IPS-18c (cell line): ENCODE data around the gene NLGN4X.

Source experiments
- H3K4me3 ChIP-seq: 2 replicates; pipeline ENCODE4 v1.7.0; 2013; ENCODE audit warnings: low read depth, mild to moderate bottlenecking, low read length, moderate library complexity; ENCODE audit not compliant: insufficient read depth
- H3K9me3 ChIP-seq: one replicate; pipeline ENCODE4 v1.6.1; 2013; ENCODE audit warnings: mild to moderate bottlenecking, low read length, moderate library complexity; ENCODE audit not compliant: control insufficient read depth, insufficient read depth

The NLGN4X gene

GRCh38 chrX:6175914-6176313, 52.8 kb downstream of the NLGN4X start:
- Histone ChIP-seq H3K9me3 (peaks cover 9% of the 10 kb centered on the region), H3K4me3 (no peak overlapping the region)

- Histone ChIP-seq H3K4me3 (no peak overlapping the region), H3K9me3 (peaks cover 5% of the 10 kb centered on the region)
These were observed 58.2 kb downstream of the NLGN4X start for GRCh38 chrX:6170424-6170823.

GRCh38 chrX:6169407-6169806, 59.3 kb downstream of the NLGN4X start:
- Histone ChIP-seq H3K9me3 (peaks cover 4% of the 10 kb centered on the region), H3K4me3 (no peak overlapping the region)

- Histone ChIP-seq H3K9me3 (peaks cover 4% of the 10 kb centered on the region), H3K4me3 (no peak overlapping the region)
These were observed 64.9 kb downstream of the NLGN4X start for GRCh38 chrX:6163721-6164120.

- H3K4me3 ChIP-seq, result no peak overlapping the region
These were observed 69.2 kb downstream of the NLGN4X start for GRCh38 chrX:6159468-6159867.

GRCh38 chrX:6151971-6152370, 76.7 kb downstream of the NLGN4X start:
- no peak overlapping the region for H3K4me3 ChIP-seq
- H3K9me3 ChIP-seq, result peaks cover 6% of the 10 kb centered on the region

More at GRCh38 chrX:6159468-6159867, 69.2 kb downstream of the NLGN4X start:
- no peaks in the 10 kb centered on the region for H3K9me3 ChIP-seq

GRCh38 chrX:6149060-6149872, 79.4 kb downstream of the NLGN4X start:
- peaks cover 9% of the 10 kb centered on the region for H3K9me3 ChIP-seq

GRCh38 chrX:6134255-6134654, 94.4 kb downstream of the NLGN4X start:
- Histone ChIP-seq H3K4me3 (no peak overlapping the region), H3K9me3 (peaks cover 5% of the 10 kb centered on the region)

More at GRCh38 chrX:6149060-6149872, 79.4 kb downstream of the NLGN4X start:
- H3K4me3 ChIP-seq, result no peak overlapping the region

GRCh38 chrX:6132970-6133369, 95.7 kb downstream of the NLGN4X start:
- Histone ChIP-seq H3K4me3 (no peak overlapping the region), H3K9me3 (peaks cover 5% of the 10 kb centered on the region)

GRCh38 chrX:6131287-6131686, 97.4 kb downstream of the NLGN4X start:
- H3K4me3 ChIP-seq, result no peak overlapping the region
- peaks cover 5% of the 10 kb centered on the region for H3K9me3 ChIP-seq

- Histone ChIP-seq H3K4me3 (no peak overlapping the region), H3K9me3 (peaks cover 5% of the 10 kb centered on the region)
These were observed 99.5 kb downstream of the NLGN4X start for GRCh38 chrX:6129195-6129594.

- no peak overlapping the region for H3K4me3 ChIP-seq
- H3K9me3 ChIP-seq, result peaks cover 7% of the 10 kb centered on the region
These were observed 108.3 kb downstream of the NLGN4X start for GRCh38 chrX:6120329-6120728.

GRCh38 chrX:6095469-6095868, 133.2 kb downstream of the NLGN4X start:
- peaks cover 6% of the 10 kb centered on the region for H3K9me3 ChIP-seq
- H3K4me3 ChIP-seq, result no peak overlapping the region

- peaks cover 6% of the 10 kb centered on the region for H3K9me3 ChIP-seq
- H3K4me3 ChIP-seq, result no peak overlapping the region
These were observed 154.1 kb downstream of the NLGN4X start for GRCh38 chrX:6074532-6074931.

- Histone ChIP-seq H3K9me3 (peaks cover 6% of the 10 kb centered on the region), H3K4me3 (no peak overlapping the region)
These were observed 156.9 kb downstream of the NLGN4X start for GRCh38 chrX:6071731-6072130.

GRCh38 chrX:6067600-6067999, 161.1 kb downstream of the NLGN4X start:
- Histone ChIP-seq H3K9me3 (no peaks in the 10 kb centered on the region), H3K4me3 (no peak overlapping the region)

GRCh38 chrX:6053141-6053540, 175.5 kb downstream of the NLGN4X start:
- H3K9me3 ChIP-seq, result no peaks in the 10 kb centered on the region
- H3K4me3 ChIP-seq, result no peak overlapping the region

GRCh38 chrX:6052111-6052745, 176.4 kb downstream of the NLGN4X start:
- Histone ChIP-seq H3K9me3 (no peaks in the 10 kb centered on the region), H3K4me3 (no peak overlapping the region)
